Measurements from ENCODE around the gene SIRPB2.
A peak's percentile ranks its signal among the peaks of the same experiment; 100 is the strongest.

DNA sequence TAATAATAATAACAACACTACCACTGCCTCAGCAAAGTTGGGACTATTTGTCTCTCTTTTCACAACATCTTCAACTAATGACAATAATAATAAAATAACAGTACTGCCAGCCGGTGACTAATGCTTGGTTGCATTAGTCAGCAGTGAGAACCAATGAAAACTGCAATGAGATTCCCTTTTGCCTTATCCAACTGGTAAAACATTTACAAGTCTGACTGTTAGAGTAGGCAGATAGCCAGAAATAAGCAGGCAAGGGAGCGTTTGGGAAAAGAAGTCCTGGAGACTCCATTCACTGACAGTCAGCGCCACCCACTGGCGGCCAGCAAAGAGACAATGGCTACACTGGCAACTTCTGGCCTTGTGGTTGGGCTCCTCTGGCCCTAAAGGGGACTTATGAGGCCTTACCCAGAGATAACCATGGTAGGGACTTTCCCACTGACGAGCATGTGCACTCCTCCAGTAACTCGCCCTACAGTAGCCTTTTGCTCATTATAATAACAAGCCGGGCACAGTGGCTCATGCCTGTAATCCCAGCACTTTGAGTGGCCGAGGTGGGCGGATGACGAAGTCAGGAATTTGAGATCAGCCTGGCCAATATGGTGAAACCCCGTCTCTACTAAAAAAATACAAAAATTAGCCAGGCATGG, 21.2 kb downstream of the SIRPB2 start:
- TF ChIP-seq, protein P1, sequence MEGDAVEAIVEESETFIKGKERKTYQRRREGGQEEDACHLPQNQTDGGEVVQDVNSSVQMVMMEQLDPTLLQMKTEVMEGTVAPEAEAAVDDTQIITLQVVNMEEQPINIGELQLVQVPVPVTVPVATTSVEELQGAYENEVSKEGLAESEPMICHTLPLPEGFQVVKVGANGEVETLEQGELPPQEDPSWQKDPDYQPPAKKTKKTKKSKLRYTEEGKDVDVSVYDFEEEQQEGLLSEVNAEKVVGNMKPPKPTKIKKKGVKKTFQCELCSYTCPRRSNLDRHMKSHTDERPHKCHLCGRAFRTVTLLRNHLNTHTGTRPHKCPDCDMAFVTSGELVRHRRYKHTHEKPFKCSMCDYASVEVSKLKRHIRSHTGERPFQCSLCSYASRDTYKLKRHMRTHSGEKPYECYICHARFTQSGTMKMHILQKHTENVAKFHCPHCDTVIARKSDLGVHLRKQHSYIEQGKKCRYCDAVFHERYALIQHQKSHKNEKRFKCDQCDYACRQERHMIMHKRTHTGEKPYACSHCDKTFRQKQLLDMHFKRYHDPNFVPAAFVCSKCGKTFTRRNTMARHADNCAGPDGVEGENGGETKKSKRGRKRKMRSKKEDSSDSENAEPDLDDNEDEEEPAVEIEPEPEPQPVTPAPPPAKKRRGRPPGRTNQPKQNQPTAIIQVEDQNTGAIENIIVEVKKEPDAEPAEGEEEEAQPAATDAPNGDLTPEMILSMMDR (conservative IDR thresholded peaks at IDR 0.05; ENCODE audit: low read length), result peak; percentile 79
- no peak for TF ChIP-seq EZH2phosphoT487 (IDR thresholded peaks at IDR 0.05; ENCODE audit: borderline replicate concordance, low read depth, low read length)

Data from OCI-LY7 (cell line).